Neuronal stem cell (in vitro differentiated cells): ENCODE data around the gene SEL1L. TPM values are rescaled to one million over a fixed set of nuclear protein-coding genes. Genes with fewer than 3 reads are reported as not detected.
A peak's percentile ranks its signal among the peaks of the same experiment; 100 is the strongest.

Source experiments
- DNase-seq: peaks from one replicate; pipeline ENCODE4 v3.0.0-alpha.2; 2013; ENCODE audit warnings: low spot score
- H2AFZ ChIP-seq: one replicate; pipeline ENCODE4 v1.6.1; 2013; ENCODE audit warnings: mild to moderate bottlenecking, low read length, inconsistent platforms
- H2AK5ac ChIP-seq: 2 replicates; pipeline ENCODE4 v1.6.1; 2013; ENCODE audit warnings: low read depth, mild to moderate bottlenecking, inconsistent platforms, low read length, moderate library complexity, mixed read lengths
- H2BK120ac ChIP-seq: 2 replicates; pipeline ENCODE4 v1.6.1; 2013; ENCODE audit warnings: low read depth, mild to moderate bottlenecking, inconsistent platforms, low read length, moderate library complexity, mixed read lengths
- H2BK12ac ChIP-seq: one replicate; pipeline ENCODE4 v1.6.1; 2013; ENCODE audit warnings: low read length, inconsistent platforms
- H2BK15ac ChIP-seq: 2 replicates; pipeline ENCODE4 v1.6.1; 2013; ENCODE audit warnings: mild to moderate bottlenecking, low read length, inconsistent platforms, mixed read lengths
- H2BK5ac ChIP-seq: one replicate; pipeline ENCODE4 v1.6.1; 2013; ENCODE audit warnings: inconsistent platforms, mild to moderate bottlenecking, low read length, moderate library complexity
- H3K14ac ChIP-seq: one replicate; pipeline ENCODE4 v1.6.1; 2013; ENCODE audit warnings: low read length, inconsistent platforms
- H3K18ac ChIP-seq: 2 replicates; pipeline ENCODE4 v1.6.1; 2013; ENCODE audit warnings: low read length, inconsistent platforms
- H3K23ac ChIP-seq: 2 replicates; pipeline ENCODE4 v1.6.1; 2013; ENCODE audit warnings: low read depth, mild to moderate bottlenecking, mixed read lengths, low read length, inconsistent platforms; ENCODE audit not compliant: poor library complexity
- H3K27ac ChIP-seq: replicated peaks from 3 replicates; pipeline ENCODE4 v1.5.1; 2013; ENCODE audit warnings: low read length, inconsistent platforms
- H3K27me3 ChIP-seq, 3 experiments: 2 replicates each; pipeline ENCODE4 v1.6.1; 2013; ENCODE audit warnings: low read length in 3 of 3, mild to moderate bottlenecking in 2 of 3, inconsistent platforms in 1 of 3, low read depth in 1 of 3, mixed read lengths in 1 of 3, moderate library complexity in 1 of 3; ENCODE audit not compliant: control insufficient read depth in 3 of 3, insufficient read depth in 3 of 3
- H3K36me3 ChIP-seq, 2 donors: replicated peaks in 1 of 2; 2 replicates each; pipeline ENCODE4 v1.6.1; 2013; ENCODE audit warnings: low read length in 2 of 2; ENCODE audit not compliant: control insufficient read depth in 2 of 2, insufficient read depth in 2 of 2
- H3K4ac ChIP-seq: 2 replicates; pipeline ENCODE4 v1.6.1; 2013; ENCODE audit warnings: inconsistent platforms, mild to moderate bottlenecking, low read length, moderate library complexity
- H3K4me1 ChIP-seq, 2 donors: 1 replicate in 1 of 2; 2 replicates in 1 of 2; pipeline ENCODE4 v1.6.1; 2013; ENCODE audit warnings: low read length in 2 of 2, low read depth in 1 of 2; ENCODE audit not compliant: control insufficient read depth in 2 of 2, insufficient read depth in 1 of 2
- H3K4me2 ChIP-seq: one replicate; pipeline ENCODE4 v1.6.1; 2013; ENCODE audit warnings: mild to moderate bottlenecking, low read length, inconsistent platforms; ENCODE audit not compliant: insufficient read depth, poor library complexity, severe bottlenecking
- H3K4me3 ChIP-seq, 2 donors: 2 replicates each; pipeline ENCODE4 v1.5.1; 2013; ENCODE audit warnings: low read length in 2 of 2, mild to moderate bottlenecking in 2 of 2, inconsistent platforms in 1 of 2, moderate library complexity in 1 of 2
- H3K79me1 ChIP-seq: one replicate; pipeline ENCODE4 v1.6.1; 2013; ENCODE audit warnings: low read depth, mild to moderate bottlenecking, inconsistent platforms, low read length, moderate library complexity
- H3K9ac ChIP-seq: one replicate; pipeline ENCODE4 v1.6.1; 2013; ENCODE audit warnings: mild to moderate bottlenecking, low read depth, low read length, inconsistent platforms; ENCODE audit not compliant: poor library complexity
- H3K9me3 ChIP-seq, 2 donors: replicated peaks in 1 of 2; 2 replicates each; pipeline versions ENCODE3 to v1.6.1; 2013; ENCODE audit warnings: low read length in 2 of 2, mild to moderate bottlenecking in 2 of 2, inconsistent platforms in 1 of 2, low read depth in 1 of 2, mixed read lengths in 1 of 2, moderate library complexity in 1 of 2; ENCODE audit not compliant: control insufficient read depth in 2 of 2, insufficient read depth in 1 of 2
- H4K8ac ChIP-seq: one replicate; pipeline ENCODE4 v1.6.1; 2013; ENCODE audit warnings: low read depth, mild to moderate bottlenecking, inconsistent platforms, low read length, moderate library complexity
- H4K91ac ChIP-seq: one replicate; pipeline ENCODE4 v1.6.1; 2013; ENCODE audit warnings: low read length, low read depth, mild to moderate bottlenecking, inconsistent platforms; ENCODE audit not compliant: poor library complexity
- WGBS, 2 donors: extraction: QIAGEN DNeasy Blood & Tissue Kit; methylation state at CpG; one replicate each; pipeline ENCODE4 v1.1.7; 2013; ENCODE audit warnings: missing lambda C conversion rate in 2 of 2, mixed read lengths in 1 of 2; ENCODE audit not compliant: insufficient read length in 2 of 2, insufficient replicate concordance in 1 of 2; ENCODE audit errors: extremely low coverage in 2 of 2; 5-methylcytosine and 5-hydroxymethylcytosine counted together
- polyA plus RNA-seq, 2 experiments: library from polyadenylated mRNA; stranded (reverse); fragments of 200-250 nt; gene quantifications; one replicate each; pipeline ENCODE4 v1.2.3, GENCODE V29; 2013

SEL1L gene
- polyA plus RNA-seq (2013, experiment 1 of 2): 13.0 TPM
- 13.3 TPM for polyA plus RNA-seq (2013, experiment 2 of 2)

GRCh38 chr14:81533536-81534343, at the start of gene SEL1L:
SEL1L (minus strand) TSS chr14:81533853; CDS start chr14:81533744, 109 bp downstream.
- H2BK15ac ChIP-seq: no peak within 1 kb of the TSS
- no peak within 1 kb of the TSS for H4K91ac ChIP-seq
- H3K4ac ChIP-seq: no peak within 1 kb of the TSS
- H3K4me1 ChIP-seq: no peaks in the 10 kb centered on the region
- peak within 1 kb of the TSS; percentile 92 for H3K18ac ChIP-seq
- no peak within 1 kb of the TSS for H2BK120ac ChIP-seq
- no peak within 1 kb of the TSS for H3K27ac ChIP-seq
- peak within 1 kb of the TSS; percentile 92 for H3K14ac ChIP-seq
- H2BK12ac ChIP-seq: no peak within 1 kb of the TSS
- H3K9me3 ChIP-seq: no peaks in the 10 kb centered on the region
- H2AK5ac ChIP-seq: peak within 1 kb of the TSS; percentile 81
- H3K4me2 ChIP-seq: peak within 1 kb of the TSS; percentile 96
- peak; percentile 100 for DNase-seq
- no CpG with 5 or more reads among the region's 50 CpGs for WGBS, 2 donors
- peak within 1 kb of the TSS; percentile 94 for H3K23ac ChIP-seq
- no peaks in the 10 kb centered on the region for H3K27me3 ChIP-seq
- peak within 1 kb of the TSS; percentile 80 to 97 for H3K4me3 ChIP-seq
- H3K79me1 ChIP-seq: no peaks in the 10 kb centered on the region
- peak within 1 kb of the TSS; percentile 97 for H3K9ac ChIP-seq
- H4K8ac ChIP-seq: no peak within 1 kb of the TSS
- H2AFZ ChIP-seq: peak within 1 kb of the TSS; percentile 92
- H3K36me3 ChIP-seq: no peaks in the 10 kb centered on the region
- no peak within 1 kb of the TSS for H2BK5ac ChIP-seq

- H3K27ac ChIP-seq: no peak overlapping the region
Observed at GRCh38 chr14:81582420-81582819, 48.8 kb upstream of the SEL1L start.

GRCh38 chr14:81579115-81579514, 45.5 kb upstream of the SEL1L start:
- Histone ChIP-seq H4K8ac (no peak overlapping the region), H3K23ac (no peak overlapping the region), H3K4ac (no peak overlapping the region), H3K27me3 (no peaks in the 10 kb centered on the region), H3K36me3 (no peaks in the 10 kb centered on the region), H2BK120ac (no peak overlapping the region), H3K14ac (no peak overlapping the region), H3K27ac (no peak overlapping the region), H3K79me1 (no peaks in the 10 kb centered on the region), H2AK5ac (no peak overlapping the region), H2BK12ac (no peak overlapping the region), H3K18ac (no peak overlapping the region), H2AFZ (no peak overlapping the region), H3K4me3 (no peak overlapping the region), H4K91ac (no peak overlapping the region), H3K4me1 (no peaks in the 10 kb centered on the region), H2BK5ac (no peak overlapping the region), H3K9me3 (peaks cover 0 to 2% of the 10 kb centered on the region in 2 donors), H3K4me2 (no peak overlapping the region), H3K9ac (no peak overlapping the region), H2BK15ac (no peak overlapping the region)
- WGBS, 2 donors: no CpG with 5 or more reads among the region's 2 CpGs
- no peak for DNase-seq

More at GRCh38 chr14:81582420-81582819, 48.8 kb upstream of the SEL1L start:
- Histone ChIP-seq H2BK12ac (no peak overlapping the region), H3K14ac (no peak overlapping the region), H3K18ac (no peak overlapping the region), H3K9me3 (peaks cover 0 to 2% of the 10 kb centered on the region in 2 donors), H3K23ac (no peak overlapping the region), H2AK5ac (no peak overlapping the region), H2BK5ac (no peak overlapping the region), H3K79me1 (no peaks in the 10 kb centered on the region), H3K9ac (no peak overlapping the region), H3K4me2 (no peak overlapping the region), H3K27me3 (no peaks in the 10 kb centered on the region), H2AFZ (no peak overlapping the region), H2BK15ac (no peak overlapping the region), H3K4me1 (peaks cover 0 to 1% of the 10 kb centered on the region in 2 donors), H4K8ac (no peak overlapping the region), H3K36me3 (no peaks in the 10 kb centered on the region), H3K4ac (no peak overlapping the region), H4K91ac (no peak overlapping the region), H2BK120ac (no peak overlapping the region), H3K4me3 (no peak overlapping the region)
- WGBS, 2 donors: no CpG with 5 or more reads among the region's 3 CpGs
- no peak for DNase-seq

- peaks cover 0 to 2% of the 10 kb centered on the region in 2 donors for H3K4me1 ChIP-seq
- no peak overlapping the region for H3K23ac ChIP-seq
- H3K4me3 ChIP-seq: no peak overlapping the region
- no peak overlapping the region for H2AK5ac ChIP-seq
- no peak overlapping the region for H4K91ac ChIP-seq
- no peak overlapping the region for H2AFZ ChIP-seq
- no peak overlapping the region for H3K4ac ChIP-seq
- H3K27ac ChIP-seq: no peak overlapping the region
- H2BK5ac ChIP-seq: no peak overlapping the region
- no peak overlapping the region for H3K9ac ChIP-seq
- no peaks in the 10 kb centered on the region for H3K9me3 ChIP-seq
- H2BK12ac ChIP-seq: no peak overlapping the region
- H3K79me1 ChIP-seq: no peaks in the 10 kb centered on the region
- peaks cover 0 to 8% (median 0%) of the 10 kb centered on the region in 3 experiments for H3K27me3 ChIP-seq
- H3K36me3 ChIP-seq: no peaks in the 10 kb centered on the region
- no peak for DNase-seq
- H3K18ac ChIP-seq: no peak overlapping the region
- WGBS, 2 donors: no CpG with 5 or more reads among the region's 5 CpGs
- no peak overlapping the region for H2BK120ac ChIP-seq
- no peak overlapping the region for H3K4me2 ChIP-seq
- no peak overlapping the region for H4K8ac ChIP-seq
- H2BK15ac ChIP-seq: no peak overlapping the region
- H3K14ac ChIP-seq: no peak overlapping the region
Observed at GRCh38 chr14:81571437-81571836, 37.8 kb upstream of the SEL1L start.
